Measurements from ENCODE around the gene RNASE1.

The RNASE1 gene

DNA sequence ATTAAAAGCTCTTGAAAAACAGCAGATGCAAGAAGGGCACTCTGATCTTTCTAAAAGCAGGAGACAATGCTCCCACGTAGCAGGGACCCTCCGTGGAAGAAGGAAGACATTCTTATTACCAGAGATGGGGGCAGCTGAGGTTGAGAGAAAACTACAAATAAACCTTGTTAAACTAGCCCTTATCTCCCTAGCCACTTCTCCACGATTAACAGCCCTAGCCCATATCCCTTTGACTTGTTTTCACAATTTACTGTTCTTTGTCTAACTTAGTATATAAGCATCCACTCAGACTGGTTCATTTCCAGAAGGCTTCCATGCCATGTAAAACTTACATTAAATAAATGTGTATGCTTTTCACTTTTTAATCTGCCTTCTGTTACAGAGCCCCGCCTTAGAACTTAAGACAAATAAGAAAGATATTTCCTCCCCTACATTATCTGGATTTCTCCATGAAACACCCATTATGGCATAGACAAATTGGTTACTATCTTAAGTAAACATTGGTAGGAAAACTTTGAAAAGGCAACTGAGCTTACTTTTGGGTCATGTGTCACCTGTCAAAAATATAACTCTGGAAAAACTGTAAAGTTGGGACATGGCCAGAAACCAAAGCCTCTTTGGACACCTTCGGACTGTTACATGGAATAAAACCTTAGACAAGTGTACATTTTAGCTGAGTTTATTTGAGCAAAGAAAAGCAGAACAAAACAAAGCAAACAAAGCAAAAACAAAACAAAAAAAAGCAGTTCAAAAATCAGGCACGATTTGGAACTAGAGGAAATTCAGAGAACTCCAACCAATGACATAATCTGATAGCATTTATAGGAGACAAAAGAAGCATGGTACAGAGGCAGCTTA is 4.9 kb upstream of the RNASE1 start:
- DNase-seq, result no peak

GRCh38 chr14:20805485-20805884 is 2.8 kb upstream of the RNASE1 start:
- no peak for DNase-seq

DNA sequence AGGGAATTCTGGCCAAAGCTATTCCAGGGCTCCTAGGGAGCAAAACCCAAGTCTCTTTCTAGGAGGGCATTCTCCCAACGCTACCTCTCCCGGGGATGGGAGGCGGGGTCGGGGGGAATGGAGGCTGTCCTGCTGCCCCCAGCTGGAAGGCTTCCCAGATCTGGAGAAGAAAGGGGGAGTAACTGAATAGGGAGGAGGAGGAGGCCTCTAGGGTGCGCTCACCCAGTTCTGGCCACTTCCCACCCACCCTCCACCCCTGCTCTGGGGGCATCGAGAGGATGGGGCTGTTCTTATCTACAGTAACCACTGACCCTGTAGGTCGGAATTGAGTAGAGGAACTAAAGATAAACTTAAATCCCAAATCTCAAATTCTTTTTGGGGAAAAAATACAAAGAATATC is 579 bp upstream of the RNASE1 start:
- no peak for DNase-seq

DNA sequence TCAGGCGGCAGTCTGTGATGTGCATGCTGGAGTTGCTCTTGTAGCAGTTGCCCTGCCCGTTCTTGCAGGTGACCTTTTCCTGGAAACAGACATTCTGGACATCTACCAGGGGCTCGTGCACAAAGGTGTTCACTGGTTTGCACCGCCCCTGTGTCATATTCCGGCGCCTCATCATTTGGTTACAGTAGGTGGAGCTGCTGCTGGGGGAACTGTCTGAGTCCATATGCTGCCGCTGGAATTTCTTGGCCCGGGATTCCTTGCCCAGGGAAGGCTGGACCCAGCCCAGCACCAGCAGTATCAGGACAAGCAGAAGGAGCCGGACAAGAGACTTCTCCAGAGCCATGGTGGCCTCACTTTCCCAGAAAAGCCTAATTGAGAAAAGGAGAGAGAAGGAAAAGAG is 918 bp downstream of the RNASE1 start:
- DNase-seq, result no peak

GRCh38 chr14:20799892-20800544 is 2.6 kb downstream of the RNASE1 start:
- DNase-seq, result no peak

- no peak for DNase-seq
Observed at GRCh38 chr14:20799456-20799891, 3.2 kb downstream of the RNASE1 start.

GRCh38 chr14:20798932-20799331 is 3.7 kb downstream of the RNASE1 start:
- no peak for DNase-seq

DNA sequence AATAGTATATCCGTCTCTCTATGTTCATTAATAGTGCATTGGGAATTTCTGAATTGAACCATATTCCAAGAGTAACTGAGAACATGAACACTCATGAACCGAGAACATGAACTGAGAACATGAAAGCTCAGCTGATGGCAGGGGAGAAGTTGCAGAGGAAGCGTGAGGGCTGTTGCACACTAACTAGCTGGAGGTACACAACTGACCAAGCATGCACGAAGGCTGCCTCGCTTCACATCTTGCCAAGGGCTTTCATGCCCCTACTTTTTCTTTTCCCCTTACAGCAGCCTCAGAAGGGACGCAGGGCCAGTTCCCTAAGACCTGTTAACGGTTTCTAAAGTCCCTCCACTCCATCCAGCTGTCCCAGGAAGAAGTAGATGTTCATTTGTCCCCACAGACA is 4.3 kb downstream of the RNASE1 start:
- DNase-seq, result no peak

- no peak for DNase-seq
Observed at GRCh38 chr14:20797164-20797563, 5.5 kb downstream of the RNASE1 start.

DNA sequence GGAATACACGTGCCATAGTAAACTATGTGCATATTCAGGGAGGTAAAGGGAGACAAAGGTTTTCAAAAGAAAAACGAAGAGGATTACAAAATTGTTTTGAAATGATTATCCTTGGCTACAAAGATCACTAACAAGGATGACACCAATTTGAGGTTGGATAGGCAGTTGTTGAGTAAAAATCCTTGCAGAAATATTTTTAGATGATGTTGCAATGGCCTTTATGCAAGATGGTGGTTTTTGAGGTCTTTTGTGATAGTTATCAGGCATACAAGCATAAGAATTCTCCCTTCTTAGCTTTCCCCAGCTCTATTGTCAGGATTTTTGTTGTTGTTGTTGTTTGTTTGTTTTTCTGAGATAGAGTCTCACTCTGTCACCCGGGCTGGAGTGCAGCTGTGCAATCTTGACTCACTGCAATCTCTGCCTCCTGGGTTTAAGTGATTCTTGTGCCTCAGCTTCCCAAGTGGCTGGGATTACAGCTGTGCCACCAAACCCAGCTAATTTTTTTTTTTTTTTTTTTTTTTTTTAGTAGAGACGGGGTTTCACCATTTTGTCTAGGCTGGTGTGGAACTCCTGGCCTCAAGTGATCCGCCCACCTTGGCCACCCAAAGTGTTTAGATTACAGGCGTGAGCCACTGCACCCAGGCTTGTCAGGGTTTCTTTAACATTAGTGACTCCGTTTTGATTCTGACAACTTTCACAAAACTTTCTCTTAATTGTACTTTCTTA is 7.8 kb downstream of the RNASE1 start:
- DNase-seq, result peak; percentile 88

GRCh38 chr14:20792556-20792955 is 10.1 kb downstream of the RNASE1 start:
- no peak for DNase-seq

GRCh38 chr14:20791597-20791996 is 11.0 kb downstream of the RNASE1 start:
- DNase-seq, result no peak

GRCh38 chr14:20791187-20791586 is 11.5 kb downstream of the RNASE1 start:
- DNase-seq, result peak; percentile 2

GRCh38 chr14:20790464-20791116 is 12.1 kb downstream of the RNASE1 start:
- DNase-seq, result no peak

GRCh38 chr14:20789230-20789813 is 13.3 kb downstream of the RNASE1 start:
- DNase-seq, result no peak

DNA sequence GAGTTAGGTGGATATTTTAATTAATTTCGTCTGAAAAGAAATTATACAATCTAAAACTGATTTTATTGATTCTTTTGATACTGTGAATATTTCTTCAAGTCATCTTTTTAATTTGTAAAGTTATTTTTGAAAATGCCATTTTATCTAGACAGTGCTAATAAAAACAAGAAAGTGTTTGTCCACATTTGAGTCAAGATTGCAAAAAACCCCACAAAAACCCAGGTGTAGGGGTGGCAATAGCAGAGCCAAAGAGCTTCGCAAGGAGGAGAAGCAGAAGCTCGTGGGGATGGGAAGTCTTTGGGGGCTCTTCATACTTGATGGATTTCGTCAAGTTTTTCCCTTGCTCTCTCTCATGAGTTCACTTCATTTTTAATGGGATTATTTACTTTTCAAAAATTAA is 15.6 kb downstream of the RNASE1 start:
- no peak for DNase-seq

DNA sequence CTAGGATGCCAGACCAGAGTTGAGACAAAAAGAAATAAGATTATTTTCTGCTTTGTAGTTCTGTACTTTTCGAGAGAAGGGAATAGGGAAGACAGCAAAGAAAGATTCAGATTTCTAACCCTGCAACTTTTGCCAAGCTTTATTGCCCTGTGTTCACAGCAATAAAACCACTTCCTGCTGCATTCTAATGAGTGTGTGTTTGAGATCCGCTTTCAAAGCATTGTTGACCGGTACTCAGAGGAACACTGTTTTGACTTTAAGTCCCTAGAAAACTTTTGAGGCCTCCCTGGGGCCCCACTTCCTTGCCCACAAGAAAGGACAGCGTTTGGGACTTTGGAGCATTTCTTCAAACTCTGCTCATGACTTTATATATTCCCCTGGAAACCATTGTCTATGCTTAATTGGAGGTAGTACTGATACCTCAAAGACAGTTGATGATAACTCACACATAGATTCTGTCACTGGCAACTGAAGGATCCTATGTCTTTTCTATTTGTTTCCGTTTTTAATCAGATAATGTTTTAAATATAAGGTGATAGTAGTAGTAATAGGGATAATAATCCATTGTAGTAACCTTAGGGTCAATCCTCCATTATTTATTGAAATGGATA is 20.3 kb downstream of the RNASE1 start:
- no peak for DNase-seq

DNA sequence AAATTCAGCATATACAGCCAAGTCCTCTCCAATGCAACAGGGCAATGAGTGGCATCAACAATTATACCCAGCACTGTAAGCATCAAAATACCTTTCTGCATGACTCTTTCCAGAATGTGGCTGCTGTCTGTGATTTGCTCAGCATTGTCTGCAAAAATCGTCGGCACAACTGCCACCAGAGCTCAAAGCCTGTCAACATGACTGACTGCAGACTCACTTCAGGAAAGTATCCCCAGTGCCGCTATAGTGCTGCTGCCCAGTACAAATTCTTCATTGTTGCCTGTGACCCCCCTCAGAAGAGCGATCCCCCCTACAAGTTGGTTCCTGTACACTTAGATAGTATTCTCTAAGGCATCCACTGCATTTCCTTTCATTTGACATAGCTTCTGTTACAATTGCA is 20.8 kb downstream of the RNASE1 start:
- DNase-seq, result no peak

DNA sequence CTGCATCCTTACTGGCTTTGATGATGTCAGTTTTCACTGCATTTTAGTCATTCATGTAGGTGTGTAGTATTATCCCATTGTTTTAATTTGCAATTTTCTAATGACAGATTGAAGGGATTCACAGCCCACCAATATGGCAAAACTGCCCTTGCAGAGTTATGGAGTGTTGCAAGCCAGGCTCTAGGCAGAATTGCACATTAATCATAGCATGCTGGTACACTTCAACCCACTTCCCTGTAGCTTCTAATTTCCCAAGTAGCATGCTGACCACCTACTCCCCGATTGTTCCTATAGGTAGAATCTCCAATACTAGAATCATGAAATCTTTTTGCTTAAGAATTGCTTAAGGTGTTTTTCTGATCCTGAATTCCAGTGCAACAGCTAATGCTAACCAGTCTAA is 26.7 kb downstream of the RNASE1 start:
- no peak for DNase-seq

DNA sequence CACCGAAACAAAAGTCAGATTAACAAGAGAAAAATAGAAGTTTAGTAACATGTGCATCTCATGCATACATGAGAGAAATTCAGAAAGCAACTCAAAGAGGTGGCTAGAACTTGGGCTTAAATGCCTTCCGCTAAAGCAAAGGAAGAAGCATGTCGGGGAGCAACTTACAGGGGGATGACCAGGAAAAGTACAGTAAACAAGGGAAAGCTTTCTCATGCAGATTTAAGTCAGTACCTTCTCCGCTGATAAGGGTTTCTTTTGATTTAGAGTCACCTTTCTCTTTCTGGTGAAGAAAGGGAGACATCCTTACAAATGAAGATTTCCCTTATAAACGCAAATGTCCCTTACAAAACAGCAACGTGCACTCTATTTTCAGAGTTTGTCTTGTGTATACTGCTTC is 27.6 kb downstream of the RNASE1 start:
- DNase-seq, result no peak

DNA sequence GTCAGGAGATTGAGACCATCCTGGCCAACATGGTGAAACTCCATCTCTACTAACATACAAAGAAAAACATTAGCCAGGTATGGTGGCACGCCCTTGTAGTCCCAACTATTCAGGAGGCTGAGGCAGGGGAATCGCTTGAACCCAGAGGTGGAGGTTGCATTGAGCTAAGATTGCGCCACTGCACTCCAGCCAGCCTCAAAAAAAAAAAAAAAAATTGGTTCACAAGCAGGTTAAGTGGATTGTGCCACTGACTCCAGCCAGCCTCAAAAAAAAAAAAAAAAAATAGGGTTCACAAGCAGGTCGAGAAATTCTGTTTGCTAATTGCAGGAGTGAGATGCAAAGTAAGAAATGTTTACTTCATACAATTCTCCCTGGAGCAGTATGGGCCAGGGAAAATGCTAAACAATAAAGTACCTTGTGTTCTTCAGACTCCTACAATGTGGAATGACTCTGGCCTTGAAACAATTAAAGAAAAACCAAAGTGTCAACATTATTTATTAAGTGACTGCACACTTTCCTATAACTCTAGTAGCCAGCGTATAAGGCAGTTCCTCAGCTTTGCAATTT is 28.3 kb downstream of the RNASE1 start:
- DNase-seq, result no peak

- no peak for DNase-seq
Observed at GRCh38 chr14:20772650-20773049, 30.0 kb downstream of the RNASE1 start.

All from SIG-M5 (cell line).